BLaER1 (cell line): ENCODE data around the gene MFN2.
A peak's percentile ranks its signal among the peaks of the same experiment; 100 is the strongest.

Experiments used
- H3K27ac ChIP-seq: shearing (Covaris generic); formaldehyde crosslinking; 2 replicates; pipeline ENCODE4 v1.8.1; 2022
- H3K27me3 ChIP-seq: shearing (Covaris generic); formaldehyde crosslinking; 2 replicates; pipeline ENCODE4 v1.8.1; 2022
- H3K36me3 ChIP-seq: shearing (Covaris generic); formaldehyde crosslinking; 2 replicates; pipeline ENCODE4 v1.8.1; 2022
- H3K4me1 ChIP-seq: shearing (Covaris generic); formaldehyde crosslinking; 2 replicates; pipeline ENCODE4 v1.8.1; 2022
- H3K4me2 ChIP-seq: shearing (Covaris generic); formaldehyde crosslinking; 2 replicates; pipeline ENCODE4 v1.8.1; 2022
- H3K4me3 ChIP-seq: shearing (Covaris generic); formaldehyde crosslinking; 2 replicates; pipeline ENCODE4 v1.8.1; 2022
- H3K9ac ChIP-seq: shearing (Covaris generic); formaldehyde crosslinking; 2 replicates; pipeline ENCODE4 v1.8.1; 2022
- H3K9me3 ChIP-seq: shearing (Covaris generic); formaldehyde crosslinking; 2 replicates; pipeline ENCODE4 v1.8.1; 2022
- H4K20me1 ChIP-seq: shearing (Covaris generic); formaldehyde crosslinking; 2 replicates; pipeline ENCODE4 v1.8.1; 2022
- Cebpa-rat ChIP-seq: shearing (Covaris generic); IDR thresholded peaks from 2 replicates; pipeline ENCODE4 v1.8.1; 2022

Gene MFN2

DNA sequence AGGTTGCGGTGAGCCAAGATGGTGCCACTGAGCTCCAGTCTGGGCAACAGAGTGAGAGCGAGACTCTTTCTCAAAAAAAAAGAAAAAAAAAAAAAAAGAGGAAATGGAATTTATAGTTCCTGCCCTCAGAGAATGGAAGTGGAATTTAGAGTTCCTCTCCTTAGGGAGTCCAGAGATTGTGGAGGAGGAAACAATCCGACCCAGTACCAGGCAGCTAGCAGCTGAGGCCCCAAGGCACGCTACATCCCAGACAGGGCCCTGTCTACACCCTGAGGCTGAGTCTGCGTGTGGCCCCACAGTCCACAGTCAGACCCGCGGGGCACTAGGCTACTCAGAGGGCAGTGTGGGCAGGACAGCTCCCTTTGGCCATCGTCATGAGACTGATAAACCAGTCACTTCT, 1.9 kb upstream of the MFN2 start:
- no peak overlapping the region for H3K9ac ChIP-seq
- H3K27ac ChIP-seq, result no peak overlapping the region

GRCh38 chr1:11979028-11979850, 1.0 kb upstream of the MFN2 start:
- Histone ChIP-seq H3K9me3 (no peaks in the 10 kb centered on the region), H3K4me2 (peak overlapping the region; percentile 98), H3K4me1 (peaks cover 41% of the 10 kb centered on the region), H3K9ac (peak overlapping the region; percentile 95), H3K27me3 (no peaks in the 10 kb centered on the region), H3K27ac (peak overlapping the region; percentile 89; the same call in 1 of the 2 replicates), H3K36me3 (peaks cover 46% of the 10 kb centered on the region), H3K4me3 (peak overlapping the region; percentile 99), H4K20me1 (peaks cover 35% of the 10 kb centered on the region)
- TF ChIP-seq Cebpa-rat, result no peak

More for the DNA sequence above, 1.9 kb upstream of the MFN2 start:
- Histone ChIP-seq H4K20me1 (peaks cover 26% of the 10 kb centered on the region), H3K4me2 (peak overlapping the region; percentile 98), H3K27me3 (no peaks in the 10 kb centered on the region), H3K9me3 (no peaks in the 10 kb centered on the region), H3K4me3 (no peak overlapping the region), H3K36me3 (peaks cover 46% of the 10 kb centered on the region), H3K4me1 (peaks cover 42% of the 10 kb centered on the region)
- TF ChIP-seq Cebpa-rat, result no peak

GRCh38 chr1:11980676-11980972, 380 bp downstream of the MFN2 start:
- H3K27ac ChIP-seq, result peak overlapping the region; percentile 89
- H3K36me3 ChIP-seq, result peaks cover 46% of the 10 kb centered on the region
- peak overlapping the region; percentile 95 for H3K9ac ChIP-seq
- peaks cover 51% of the 10 kb centered on the region for H3K4me1 ChIP-seq
- TF ChIP-seq Cebpa-rat, result no peak
- peak overlapping the region; percentile 98 for H3K4me2 ChIP-seq
- H3K9me3 ChIP-seq, result no peaks in the 10 kb centered on the region
- H3K4me3 ChIP-seq, result peak overlapping the region; percentile 99
- peaks cover 48% of the 10 kb centered on the region for H4K20me1 ChIP-seq
- H3K27me3 ChIP-seq, result no peaks in the 10 kb centered on the region

- TF ChIP-seq Cebpa-rat, result no peak
- H3K4me1 ChIP-seq, result peaks cover 58% of the 10 kb centered on the region
- H3K9ac ChIP-seq, result peak overlapping the region; percentile 95
- peak overlapping the region; percentile 98 for H3K4me2 ChIP-seq
- peak overlapping the region; percentile 99 for H3K4me3 ChIP-seq
- H3K36me3 ChIP-seq, result peaks cover 50% of the 10 kb centered on the region
- H3K27me3 ChIP-seq, result no peaks in the 10 kb centered on the region
- no peaks in the 10 kb centered on the region for H3K9me3 ChIP-seq
- no peak overlapping the region for H3K27ac ChIP-seq
- H4K20me1 ChIP-seq, result peaks cover 57% of the 10 kb centered on the region
These were observed 1.2 kb downstream of the MFN2 start for GRCh38 chr1:11981378-11982009.

GRCh38 chr1:11982010-11982392, 1.8 kb downstream of the MFN2 start:
- Histone ChIP-seq H3K4me2 (peak overlapping the region; percentile 98; the same call in 1 of the 2 replicates), H3K4me1 (peaks cover 58% of the 10 kb centered on the region)

GRCh38 chr1:11984121-11984520, 3.9 kb downstream of the MFN2 start:
- no peak overlapping the region for H3K27ac ChIP-seq
- H4K20me1 ChIP-seq, result peaks cover 69% of the 10 kb centered on the region
- H3K4me2 ChIP-seq, result no peak overlapping the region
- H3K4me1 ChIP-seq, result peaks cover 44% of the 10 kb centered on the region
- no peaks in the 10 kb centered on the region for H3K9me3 ChIP-seq
- TF ChIP-seq Cebpa-rat, result no peak
- no peak overlapping the region for H3K9ac ChIP-seq
- H3K36me3 ChIP-seq, result peaks cover 70% of the 10 kb centered on the region
- H3K4me3 ChIP-seq, result no peak overlapping the region
- H3K27me3 ChIP-seq, result no peaks in the 10 kb centered on the region

More at GRCh38 chr1:11982010-11982392, 1.8 kb downstream of the MFN2 start:
- Histone ChIP-seq H3K4me3 (no peak overlapping the region), H3K36me3 (peaks cover 53% of the 10 kb centered on the region), H3K27me3 (no peaks in the 10 kb centered on the region), H4K20me1 (peaks cover 58% of the 10 kb centered on the region), H3K27ac (no peak overlapping the region), H3K9ac (no peak overlapping the region), H3K9me3 (no peaks in the 10 kb centered on the region)
- no peak for TF ChIP-seq Cebpa-rat

DNA sequence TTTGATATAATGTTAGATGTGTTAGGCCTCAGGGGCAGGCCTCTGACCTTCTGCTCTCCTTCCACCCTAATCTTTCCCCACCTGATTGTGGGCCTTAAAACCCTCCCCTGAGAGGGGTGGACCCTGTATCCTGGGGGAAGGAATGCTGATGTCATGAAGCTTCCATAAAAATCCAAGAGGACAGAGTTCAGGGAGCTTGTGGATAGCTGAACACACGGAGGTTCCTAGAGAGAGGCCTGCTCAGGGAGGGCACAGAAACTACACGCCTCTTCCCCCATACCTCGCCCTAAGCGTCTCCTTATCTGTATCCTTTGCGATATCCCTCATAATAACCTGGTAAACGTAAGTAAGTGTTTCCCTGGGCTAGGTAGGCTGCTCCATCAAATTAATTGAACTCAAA, 4.3 kb downstream of the MFN2 start:
- Histone ChIP-seq H4K20me1 (peaks cover 72% of the 10 kb centered on the region), H3K4me1 (peaks cover 40% of the 10 kb centered on the region), H3K36me3 (peaks cover 74% of the 10 kb centered on the region), H3K9me3 (no peaks in the 10 kb centered on the region), H3K27ac (no peak overlapping the region), H3K4me2 (no peak overlapping the region), H3K9ac (no peak overlapping the region), H3K4me3 (no peak overlapping the region), H3K27me3 (no peaks in the 10 kb centered on the region)
- no peak for TF ChIP-seq Cebpa-rat

GRCh38 chr1:11985171-11985570, 4.9 kb downstream of the MFN2 start:
- Histone ChIP-seq H3K9me3 (no peaks in the 10 kb centered on the region), H3K27me3 (no peaks in the 10 kb centered on the region), H3K36me3 (peaks cover 80% of the 10 kb centered on the region), H3K4me1 (peaks cover 37% of the 10 kb centered on the region), H3K27ac (peak overlapping the region; percentile 29; the same call in 1 of the 2 replicates), H3K9ac (peak overlapping the region; percentile 53; the same call in 1 of the 2 replicates), H4K20me1 (peaks cover 78% of the 10 kb centered on the region), H3K4me2 (peak overlapping the region; percentile 50), H3K4me3 (no peak overlapping the region)
- no peak for TF ChIP-seq Cebpa-rat

DNA sequence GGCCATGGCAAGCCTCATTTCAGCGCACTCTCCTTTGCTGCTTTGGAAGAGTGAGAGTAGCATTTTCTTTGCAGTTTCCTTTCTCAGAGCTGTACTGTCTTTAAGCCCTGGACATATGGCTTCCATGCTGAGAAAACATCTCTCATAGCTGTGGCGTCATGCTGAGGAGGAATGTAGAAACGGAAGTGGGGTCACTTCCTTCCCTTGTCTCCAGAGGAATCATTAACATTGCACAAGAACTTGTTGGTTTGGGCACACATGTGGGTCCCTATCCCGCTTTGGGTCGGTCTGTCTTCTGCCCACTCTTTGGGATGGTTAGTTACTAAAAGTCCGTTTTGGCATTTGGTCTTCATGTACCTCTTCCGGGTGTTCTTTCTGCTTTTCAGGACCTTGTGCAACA, 5.6 kb downstream of the MFN2 start:
- TF ChIP-seq Cebpa-rat, result peak; percentile 47; the same call in 1 of the 2 replicates
- H3K36me3 ChIP-seq, result peaks cover 87% of the 10 kb centered on the region
- H3K4me1 ChIP-seq, result peaks cover 34% of the 10 kb centered on the region
- peaks cover 81% of the 10 kb centered on the region for H4K20me1 ChIP-seq
- peak overlapping the region; percentile 53; the same call in 1 of the 2 replicates for H3K9ac ChIP-seq
- H3K4me2 ChIP-seq, result peak overlapping the region; percentile 50
- no peaks in the 10 kb centered on the region for H3K27me3 ChIP-seq
- H3K4me3 ChIP-seq, result no peak overlapping the region
- no peaks in the 10 kb centered on the region for H3K9me3 ChIP-seq
- peak overlapping the region; percentile 29; the same call in 1 of the 2 replicates for H3K27ac ChIP-seq

- peaks cover 17% of the 10 kb centered on the region for H3K4me1 ChIP-seq
- H3K4me2 ChIP-seq, result no peak overlapping the region
- no peaks in the 10 kb centered on the region for H3K9me3 ChIP-seq
- H3K27me3 ChIP-seq, result no peaks in the 10 kb centered on the region
- no peak overlapping the region for H3K27ac ChIP-seq
- peaks cover 97% of the 10 kb centered on the region for H3K36me3 ChIP-seq
- no peak overlapping the region for H3K4me3 ChIP-seq
- TF ChIP-seq Cebpa-rat, result no peak
- H3K9ac ChIP-seq, result no peak overlapping the region
- H4K20me1 ChIP-seq, result peaks cover 51% of the 10 kb centered on the region
These were observed 9.4 kb downstream of the MFN2 start for GRCh38 chr1:11989669-11990068.
